Astrocyte (in vitro differentiated cells and primary cell): ENCODE data around the gene POU6F2. TPM values are rescaled to one million over a fixed set of nuclear protein-coding genes. Genes with fewer than 3 reads are reported as not detected.

Experiments used
- DNase-seq: peaks from one replicate; pipeline ENCODE4 v3.0.0-alpha.2; 2010; ENCODE audit warnings: low read depth
- FAIRE-seq: peaks from 2 replicates; lab custom pipeline; 2011; peaks lifted over from hg19 to GRCh38; lab: Jason Lieb, UNC
- H2AFZ ChIP-seq: 2 replicates; pipeline ENCODE4 v1.6.0; 2012; ENCODE audit warnings: low read depth, low read length, inconsistent platforms
- H3K27ac ChIP-seq: 2 replicates; pipeline ENCODE4 v1.5.1; 2011; ENCODE audit warnings: low read depth, low read length, inconsistent platforms
- H3K27me3 ChIP-seq: 2 replicates; pipeline ENCODE4 v1.6.0; 2011; ENCODE audit warnings: low read length, inconsistent platforms; ENCODE audit not compliant: insufficient read depth
- H3K36me3 ChIP-seq: 2 replicates; pipeline ENCODE4 v1.5.1; 2011; ENCODE audit warnings: low read length, inconsistent platforms; ENCODE audit not compliant: insufficient read depth
- H3K4me1 ChIP-seq: 2 replicates; pipeline ENCODE4 v1.5.1; 2011; ENCODE audit warnings: low read length, inconsistent platforms; ENCODE audit not compliant: insufficient read depth
- H3K4me2 ChIP-seq: 2 replicates; pipeline ENCODE4 v1.6.0; 2012; ENCODE audit warnings: low read length, inconsistent platforms
- H3K4me3 ChIP-seq: 2 replicates; pipeline ENCODE4 v1.5.1; 2011; ENCODE audit warnings: low read depth, mild to moderate bottlenecking, low read length, inconsistent platforms; ENCODE audit not compliant: insufficient read depth
- H3K79me2 ChIP-seq: 2 replicates; pipeline ENCODE4 v1.6.0; 2012; ENCODE audit warnings: mild to moderate bottlenecking, low read length, inconsistent platforms; ENCODE audit not compliant: insufficient read depth
- H3K9ac ChIP-seq: 2 replicates; pipeline ENCODE4 v1.6.0; 2012; ENCODE audit warnings: mild to moderate bottlenecking, low read length, inconsistent platforms
- H3K9me3 ChIP-seq: 2 replicates; pipeline ENCODE4 v1.5.1; 2012; ENCODE audit warnings: low read depth, mild to moderate bottlenecking, low read length, inconsistent platforms; ENCODE audit not compliant: insufficient read depth
- H4K20me1 ChIP-seq: 2 replicates; pipeline ENCODE4 v1.6.0; 2012; ENCODE audit warnings: low read length, inconsistent platforms; ENCODE audit not compliant: insufficient read depth
- H3K27ac Mint-ChIP-seq: one replicate; pipeline ENCODE4 v1.8.0; 2021; ENCODE audit warnings: mild to moderate bottlenecking, mixed read lengths; ENCODE audit not compliant: unreplicated experiment
- H3K27me3 Mint-ChIP-seq: one replicate; pipeline ENCODE4 v1.8.0; 2021; ENCODE audit warnings: low read depth, mixed read lengths; ENCODE audit not compliant: unreplicated experiment
- H3K36me3 Mint-ChIP-seq: one replicate; pipeline ENCODE4 v1.8.0; 2021; ENCODE audit warnings: low read depth, mixed read lengths; ENCODE audit not compliant: unreplicated experiment
- H3K4me1 Mint-ChIP-seq: one replicate; pipeline ENCODE4 v1.8.0; 2021; ENCODE audit warnings: low read depth, mixed read lengths; ENCODE audit not compliant: unreplicated experiment
- H3K4me3 Mint-ChIP-seq: one replicate; pipeline ENCODE4 v1.8.0; 2021; ENCODE audit warnings: mild to moderate bottlenecking, moderate library complexity, mixed read lengths; ENCODE audit not compliant: unreplicated experiment
- H3K9me3 Mint-ChIP-seq: one replicate; pipeline ENCODE4 v1.8.0; 2021; ENCODE audit warnings: mild to moderate bottlenecking, mixed read lengths; ENCODE audit not compliant: unreplicated experiment
- EZH2 ChIP-seq: IDR thresholded peaks from 2 replicates; pipeline ENCODE4 v1.6.1; 2012; ENCODE audit warnings: mild to moderate bottlenecking, low read length, inconsistent platforms; ENCODE audit not compliant: insufficient read depth
- total RNA-seq: library from RNA; stranded (reverse); gene quantifications from 2 replicates; pipeline ENCODE4 v1.2.1, GENCODE V29; 2021
- TF ChIP-seq, protein P1 (sequence below): IDR thresholded peaks from 2 replicates; pipeline ENCODE4 v1.5.1; 2011; ENCODE audit warnings: low read depth, mild to moderate bottlenecking, inconsistent platforms, low read length, moderate library complexity; ENCODE audit not compliant: insufficient read depth

POU6F2 gene
- total RNA-seq, 1 donor from 2014 or later, result 0.45 TPM

DNA sequence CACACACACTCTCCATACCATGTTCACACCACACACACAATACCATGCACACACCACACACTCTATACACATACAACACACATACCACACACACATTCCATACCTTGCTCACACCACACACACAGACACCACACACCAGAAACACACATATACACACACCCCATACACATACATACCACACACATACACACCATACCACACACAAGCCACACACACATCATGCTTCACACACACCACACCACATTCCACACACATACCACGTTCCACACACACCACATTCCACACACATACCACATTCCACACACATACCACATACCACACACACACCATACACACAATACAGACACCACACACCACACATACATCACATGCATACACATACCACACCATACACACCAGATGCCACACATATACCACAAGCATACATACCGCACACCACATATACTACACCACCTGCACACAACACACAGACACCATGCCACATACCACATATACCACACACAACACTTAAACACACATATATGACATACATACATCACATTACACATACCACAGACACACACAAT is 282.7 kb downstream of the POU6F2 start:
- H3K9me3 Mint-ChIP-seq, result peaks cover 1% of the 10 kb centered on the region
- FAIRE-seq (no peak), DNase-seq (no peak)
- Histone ChIP-seq H3K4me2 (no peak overlapping the region), H3K4me3 (no peak overlapping the region), H3K27me3 (no peaks in the 10 kb centered on the region), H4K20me1 (no peaks in the 10 kb centered on the region), H3K79me2 (no peaks in the 10 kb centered on the region), H3K4me1 (no peaks in the 10 kb centered on the region), H3K36me3 (no peaks in the 10 kb centered on the region), H2AFZ (no peak overlapping the region), H3K9me3 (peaks cover 3% of the 10 kb centered on the region), H3K9ac (no peak overlapping the region), H3K27ac (no peak overlapping the region)
- no peaks in the 10 kb centered on the region for H3K36me3 Mint-ChIP-seq
- no peak overlapping the region for H3K27ac Mint-ChIP-seq
- H3K27me3 Mint-ChIP-seq, result peaks cover 1% of the 10 kb centered on the region
- H3K4me1 Mint-ChIP-seq, result no peaks in the 10 kb centered on the region
- TF ChIP-seq, protein P1, sequence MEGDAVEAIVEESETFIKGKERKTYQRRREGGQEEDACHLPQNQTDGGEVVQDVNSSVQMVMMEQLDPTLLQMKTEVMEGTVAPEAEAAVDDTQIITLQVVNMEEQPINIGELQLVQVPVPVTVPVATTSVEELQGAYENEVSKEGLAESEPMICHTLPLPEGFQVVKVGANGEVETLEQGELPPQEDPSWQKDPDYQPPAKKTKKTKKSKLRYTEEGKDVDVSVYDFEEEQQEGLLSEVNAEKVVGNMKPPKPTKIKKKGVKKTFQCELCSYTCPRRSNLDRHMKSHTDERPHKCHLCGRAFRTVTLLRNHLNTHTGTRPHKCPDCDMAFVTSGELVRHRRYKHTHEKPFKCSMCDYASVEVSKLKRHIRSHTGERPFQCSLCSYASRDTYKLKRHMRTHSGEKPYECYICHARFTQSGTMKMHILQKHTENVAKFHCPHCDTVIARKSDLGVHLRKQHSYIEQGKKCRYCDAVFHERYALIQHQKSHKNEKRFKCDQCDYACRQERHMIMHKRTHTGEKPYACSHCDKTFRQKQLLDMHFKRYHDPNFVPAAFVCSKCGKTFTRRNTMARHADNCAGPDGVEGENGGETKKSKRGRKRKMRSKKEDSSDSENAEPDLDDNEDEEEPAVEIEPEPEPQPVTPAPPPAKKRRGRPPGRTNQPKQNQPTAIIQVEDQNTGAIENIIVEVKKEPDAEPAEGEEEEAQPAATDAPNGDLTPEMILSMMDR, result no peak
- no peak for TF ChIP-seq EZH2
- no peak overlapping the region for H3K4me3 Mint-ChIP-seq

DNA sequence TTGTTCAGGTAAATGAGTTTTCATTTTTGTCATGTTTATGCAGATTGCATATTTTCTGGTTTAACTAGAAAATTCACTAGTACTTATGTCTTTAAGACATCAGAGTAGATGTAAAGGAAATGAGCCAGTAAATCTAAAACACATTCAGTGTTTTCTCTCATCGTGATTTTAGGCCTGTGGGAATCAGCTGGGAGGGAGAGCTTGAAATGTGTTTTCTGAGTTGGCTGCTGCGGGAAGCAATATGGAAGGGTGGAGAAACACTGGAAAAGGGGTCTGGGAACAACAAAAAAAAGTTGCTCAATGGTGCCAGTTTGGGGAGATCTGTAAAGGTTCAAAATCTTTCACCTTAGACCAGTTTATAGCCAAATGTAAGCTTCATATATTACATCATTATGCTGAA is 284.1 kb downstream of the POU6F2 start:
- no peak overlapping the region for H3K4me3 ChIP-seq
- H3K27me3 Mint-ChIP-seq, result peaks cover 1% of the 10 kb centered on the region
- peaks cover 7% of the 10 kb centered on the region for H3K4me1 Mint-ChIP-seq
- FAIRE-seq, result no peak
- H3K9me3 Mint-ChIP-seq, result peaks cover 1% of the 10 kb centered on the region
- H3K79me2 ChIP-seq, result no peaks in the 10 kb centered on the region
- H3K9me3 ChIP-seq, result peaks cover 3% of the 10 kb centered on the region
- H4K20me1 ChIP-seq, result no peaks in the 10 kb centered on the region
- H3K4me3 Mint-ChIP-seq, result no peak overlapping the region
- no peak for TF ChIP-seq EZH2
- TF ChIP-seq, protein P1, result no peak
- no peak overlapping the region for H2AFZ ChIP-seq
- H3K27ac Mint-ChIP-seq, result no peak overlapping the region
- no peak overlapping the region for H3K27ac ChIP-seq
- H3K9ac ChIP-seq, result no peak overlapping the region
- no peak overlapping the region for H3K4me2 ChIP-seq
- no peaks in the 10 kb centered on the region for H3K36me3 Mint-ChIP-seq
- H3K27me3 ChIP-seq, result no peaks in the 10 kb centered on the region
- peaks cover 5% of the 10 kb centered on the region for H3K4me1 ChIP-seq
- H3K36me3 ChIP-seq, result no peaks in the 10 kb centered on the region
- no peak for DNase-seq
